HG03025 (cell line): ENCODE data around the gene ABITRAM.

Experiments
- ATAC-seq: cut with Tn5 transposase; IDR thresholded peaks from one replicate; pipeline ENCODE4 v1.9.1; 2021; ENCODE audit warnings: mild to moderate bottlenecking, moderate library complexity; ENCODE audit not compliant: unreplicated experiment, low FRiP score

The ABITRAM gene

DNA sequence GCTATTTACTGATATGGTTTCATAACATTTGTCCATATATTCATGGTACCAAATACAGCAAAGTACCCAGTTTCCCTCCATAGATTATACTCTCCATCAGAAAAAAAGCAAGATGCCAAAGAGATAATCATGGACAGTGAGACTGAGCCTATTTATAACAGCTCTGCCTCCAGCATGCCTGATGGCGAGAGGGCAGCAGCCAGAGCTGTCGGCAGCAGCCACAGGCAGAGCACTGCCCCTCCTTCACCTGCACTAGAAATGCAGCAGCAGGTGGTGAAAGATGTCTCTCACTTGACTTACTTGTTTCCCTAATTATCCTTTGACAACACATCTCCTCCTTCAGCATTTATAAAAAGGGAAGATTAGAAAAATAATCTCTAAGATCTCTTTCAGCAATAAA, 46.7 kb downstream of the ABITRAM start:
- ATAC-seq: no peak

DNA sequence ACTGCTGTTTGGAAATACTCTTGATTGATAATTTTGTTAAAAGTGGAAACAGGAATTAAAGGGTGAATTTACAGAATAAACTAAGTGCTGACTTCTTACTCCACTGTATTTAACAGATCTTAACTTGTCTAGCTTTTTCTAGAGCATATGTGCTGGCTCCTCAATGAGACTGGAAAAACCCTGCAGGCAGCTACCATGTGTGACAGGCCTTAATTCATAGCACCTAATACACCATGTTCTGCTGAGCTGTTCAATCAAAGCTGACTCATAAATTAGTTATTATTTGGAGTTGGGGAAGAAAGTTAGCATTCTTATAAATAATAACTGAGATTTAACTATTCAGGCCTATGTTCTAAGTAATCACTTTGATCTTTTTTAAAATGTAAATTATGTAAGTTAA, 49.7 kb downstream of the ABITRAM start:
- ATAC-seq: no peak
